GM18502 (cell line): ENCODE measurements around the gene JADE2.

Experiments used
- ATAC-seq: cut with Tn5 transposase; IDR thresholded peaks from one replicate; pipeline ENCODE4 v1.9.1; 2021; ENCODE audit warnings: mild to moderate bottlenecking; ENCODE audit not compliant: unreplicated experiment, poor library complexity

The JADE2 gene

DNA sequence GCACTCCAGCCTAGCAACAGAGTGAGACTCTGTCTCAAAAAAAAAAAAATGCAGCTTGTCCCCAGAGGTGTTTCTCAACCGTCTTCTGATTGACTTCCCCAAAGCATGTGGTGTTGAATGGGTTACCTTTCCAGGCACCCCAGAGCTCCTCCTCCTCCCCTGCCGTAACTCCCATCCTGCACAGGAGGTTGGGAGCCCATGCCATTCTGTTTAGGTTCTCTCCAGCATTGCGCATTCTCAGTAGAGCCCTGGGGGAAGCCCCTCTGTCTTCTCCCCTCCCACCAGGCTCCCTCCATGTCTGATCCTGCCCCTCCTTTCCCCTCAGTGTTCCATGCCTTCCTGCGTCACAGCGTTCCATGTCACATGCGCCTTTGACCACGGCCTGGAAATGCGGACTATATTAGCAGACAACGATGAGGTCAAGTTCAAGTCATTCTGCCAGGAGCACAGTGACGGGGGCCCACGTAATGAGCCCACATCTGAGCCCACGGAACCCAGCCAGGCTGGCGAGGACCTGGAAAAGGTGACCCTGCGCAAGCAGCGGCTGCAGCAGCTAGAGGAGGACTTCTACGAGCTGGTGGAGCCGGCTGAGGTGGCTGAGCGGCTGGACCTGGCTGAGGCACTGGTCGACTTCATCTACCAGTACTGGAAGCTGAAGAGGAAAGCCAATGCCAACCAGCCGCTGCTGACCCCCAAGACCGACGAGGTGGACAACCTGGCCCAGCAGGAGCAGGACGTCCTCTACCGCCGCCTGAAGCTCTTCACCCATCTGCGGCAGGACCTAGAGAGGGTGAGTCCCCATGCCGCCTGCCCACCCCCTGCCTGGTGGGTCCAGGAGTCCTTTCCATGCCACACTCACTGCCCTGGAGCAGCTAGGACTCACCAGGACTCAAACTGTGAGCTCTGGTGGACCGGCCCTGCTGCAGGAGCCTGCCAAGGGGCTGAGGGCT, 40.6 kb downstream of the JADE2 start:
- no peak for ATAC-seq

DNA sequence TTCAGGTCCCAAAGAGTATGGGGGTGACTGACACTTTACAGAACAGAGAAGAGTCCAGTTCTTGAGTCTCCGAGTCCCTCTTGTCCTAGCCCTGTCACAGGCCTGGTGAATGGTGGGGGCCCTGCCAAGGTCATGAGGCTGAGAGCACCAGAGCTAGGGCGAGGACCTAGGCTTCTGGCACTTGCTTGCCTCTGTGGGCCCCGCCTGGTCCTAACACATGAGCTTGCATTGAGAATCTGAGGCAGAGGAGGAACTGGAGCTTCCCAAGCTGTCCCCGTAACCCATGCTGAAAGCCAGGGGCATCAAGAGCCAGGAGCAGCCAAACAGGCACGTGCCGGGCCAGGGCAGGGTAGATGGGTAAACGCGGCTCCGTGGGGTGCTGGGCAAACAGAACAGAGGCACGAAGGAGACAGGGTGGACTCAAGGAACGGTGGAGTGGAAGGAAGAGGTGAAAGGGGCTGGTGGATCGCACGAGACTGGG, 41.3 kb downstream of the JADE2 start:
- no peak for ATAC-seq

DNA sequence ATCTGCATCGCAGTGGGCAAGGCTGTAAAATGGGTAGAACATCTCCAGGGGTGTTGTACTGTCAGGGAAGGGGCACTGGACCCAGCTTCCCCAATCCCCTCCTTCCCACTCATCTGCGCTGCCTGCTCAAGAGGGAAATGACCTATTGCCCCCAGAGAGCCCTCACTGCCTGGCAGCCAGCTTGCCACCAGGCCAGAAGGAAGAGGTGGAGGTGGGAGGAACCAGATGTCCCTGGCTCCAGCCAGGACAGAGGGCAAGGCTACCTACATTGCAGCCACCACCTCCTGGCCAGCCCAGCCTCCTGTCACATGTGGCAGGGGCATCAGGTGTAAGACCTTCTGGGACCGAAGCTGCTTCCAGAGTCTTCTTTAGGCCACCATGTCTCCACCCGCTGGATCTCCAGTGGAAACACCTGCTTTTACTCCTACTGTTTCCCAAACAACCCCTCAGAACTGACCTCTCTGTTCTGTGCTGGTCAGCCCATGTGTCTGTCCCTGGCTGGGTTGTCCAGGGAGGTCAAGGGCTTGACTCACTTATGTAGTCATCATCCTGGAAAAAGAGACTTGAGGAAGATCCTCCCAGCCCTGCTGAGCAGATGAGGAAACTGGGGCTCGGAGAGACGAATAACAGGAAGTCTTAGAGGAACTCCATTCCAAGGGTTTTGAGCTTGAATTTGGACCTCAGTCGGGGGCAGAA, 42.3 kb downstream of the JADE2 start:
- no peak for ATAC-seq

DNA sequence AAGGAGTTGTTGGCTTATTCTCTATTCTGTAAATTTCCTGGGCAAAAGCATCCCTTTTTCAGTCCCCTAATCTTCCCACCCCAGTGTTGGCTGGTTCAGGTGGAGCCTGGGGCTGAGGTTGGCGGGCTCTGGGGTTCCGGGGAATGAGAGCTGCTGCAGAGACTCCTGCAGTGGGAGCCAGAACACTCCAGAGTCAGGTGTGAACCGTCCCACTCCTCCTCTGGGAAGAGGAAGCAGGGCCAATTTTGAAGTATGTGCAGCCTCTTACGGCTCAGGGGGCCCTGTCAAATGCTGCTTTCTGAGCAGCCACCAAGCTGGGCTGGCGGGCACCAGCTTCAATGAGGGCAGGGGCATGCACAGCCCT, 42.8 kb downstream of the JADE2 start:
- no peak for ATAC-seq

DNA sequence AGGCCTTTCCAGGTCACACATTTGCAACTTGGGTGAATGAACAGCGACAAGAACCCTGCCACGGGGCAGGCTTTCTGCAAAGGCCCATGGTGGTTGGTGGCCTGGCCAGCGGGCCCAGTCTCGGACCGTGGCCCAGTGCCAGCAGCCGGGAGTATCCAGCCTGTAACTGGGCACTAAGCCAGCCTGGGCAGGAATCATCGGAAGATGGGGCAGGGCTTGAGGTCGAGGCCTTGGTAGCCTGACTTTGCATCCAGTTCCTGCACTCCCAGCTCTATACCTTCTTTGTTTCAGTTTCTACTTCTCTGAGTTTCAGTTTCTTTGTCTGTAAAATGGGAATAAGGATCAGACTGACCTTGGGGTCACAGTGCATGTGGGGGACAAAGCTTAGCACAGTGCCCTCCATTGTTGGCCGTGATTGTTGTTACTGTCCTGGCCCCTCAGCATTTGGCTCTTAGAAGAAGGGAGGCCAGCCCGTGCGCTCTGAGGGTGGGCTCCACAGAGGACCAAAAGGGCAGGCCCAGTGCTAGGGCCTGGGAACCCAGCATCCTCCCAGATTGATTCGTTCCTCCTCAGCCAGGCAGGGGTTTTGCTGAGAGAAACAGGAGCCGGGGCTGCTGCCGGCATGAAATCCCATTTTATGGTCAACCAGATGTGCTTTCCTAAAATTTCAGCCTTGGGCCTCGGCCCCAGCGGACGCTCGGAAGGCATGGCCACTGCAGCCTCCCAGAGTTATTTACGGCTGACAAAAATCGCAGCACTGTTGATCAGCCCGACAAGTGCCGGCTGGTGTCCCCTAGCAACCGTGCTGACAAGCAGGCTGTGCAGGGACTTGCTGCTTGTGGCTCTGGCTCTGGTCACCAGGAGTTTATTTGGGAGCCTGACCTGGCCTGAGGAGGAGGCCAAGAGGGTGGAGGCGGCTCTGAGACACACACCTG, 43.6 kb downstream of the JADE2 start:
- ATAC-seq = no peak

DNA sequence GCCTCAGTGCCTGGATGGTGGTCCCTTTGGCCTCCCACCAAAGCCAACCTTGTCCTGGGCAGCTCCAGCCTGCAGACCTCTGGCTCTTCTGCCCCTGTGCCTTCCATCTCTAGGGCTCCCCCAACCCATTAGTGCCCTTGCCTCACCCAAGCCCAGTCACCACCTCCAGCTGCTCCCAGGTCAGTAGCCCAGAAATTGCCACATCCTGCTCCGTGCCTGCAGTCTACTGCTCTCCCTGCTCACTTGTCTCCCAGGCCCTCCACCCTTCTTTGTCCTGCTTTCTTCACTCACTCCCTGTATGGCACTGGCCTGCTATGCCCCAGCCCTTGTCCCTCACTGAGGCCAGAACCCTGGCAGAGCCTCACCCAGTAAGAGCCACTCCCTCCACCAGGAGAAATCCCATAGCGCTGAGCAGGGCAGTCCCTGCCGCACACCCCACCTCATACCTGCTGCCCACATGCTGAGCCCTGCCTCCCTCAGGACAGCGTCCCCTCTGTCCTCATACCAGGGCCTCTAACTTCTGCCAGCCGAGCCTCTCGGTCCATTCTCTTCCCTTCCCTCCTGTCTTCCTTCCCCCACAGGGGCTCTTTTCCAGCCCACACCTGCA, 44.4 kb downstream of the JADE2 start:
- ATAC-seq = no peak

DNA sequence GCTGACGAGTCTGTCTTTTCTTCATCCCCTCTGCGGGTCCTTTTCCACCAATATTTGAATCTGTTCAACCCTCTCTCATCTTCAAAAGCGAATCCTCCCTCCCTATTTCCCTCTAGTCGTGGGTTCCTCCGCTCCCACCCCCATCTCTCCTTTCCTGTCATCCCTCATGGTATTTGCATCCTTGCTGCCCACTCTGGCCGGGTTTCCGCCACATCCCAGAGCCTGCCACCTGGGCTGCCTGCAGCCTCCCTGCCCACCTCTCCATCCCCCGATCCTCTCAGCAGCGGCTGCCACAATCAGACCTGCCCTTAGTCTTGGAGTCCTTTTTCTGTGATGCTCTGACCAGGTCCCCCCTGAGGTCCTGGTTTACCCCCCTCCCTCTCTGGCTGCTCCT, 44.9 kb downstream of the JADE2 start:
- no peak for ATAC-seq

DNA sequence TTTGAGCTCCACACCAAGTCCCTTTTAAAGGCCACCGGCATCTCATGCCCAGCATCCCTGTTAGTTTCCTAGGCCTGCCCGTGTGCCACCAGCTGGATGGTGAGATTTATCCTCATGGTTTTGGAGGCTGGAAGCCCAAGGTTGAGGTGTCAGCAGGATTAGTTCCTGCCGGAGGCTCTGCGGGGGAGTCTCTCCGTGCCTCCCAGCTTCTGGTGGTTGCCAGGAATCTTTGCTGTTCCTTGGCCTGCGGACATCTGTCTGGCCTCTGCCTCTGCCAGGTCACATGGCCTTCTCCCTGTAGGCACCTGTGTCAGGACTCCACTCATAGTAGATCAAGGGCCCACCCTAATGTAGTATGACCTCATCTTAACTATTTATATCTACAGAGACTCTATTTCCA, 45.4 kb downstream of the JADE2 start:
- ATAC-seq = no peak

DNA sequence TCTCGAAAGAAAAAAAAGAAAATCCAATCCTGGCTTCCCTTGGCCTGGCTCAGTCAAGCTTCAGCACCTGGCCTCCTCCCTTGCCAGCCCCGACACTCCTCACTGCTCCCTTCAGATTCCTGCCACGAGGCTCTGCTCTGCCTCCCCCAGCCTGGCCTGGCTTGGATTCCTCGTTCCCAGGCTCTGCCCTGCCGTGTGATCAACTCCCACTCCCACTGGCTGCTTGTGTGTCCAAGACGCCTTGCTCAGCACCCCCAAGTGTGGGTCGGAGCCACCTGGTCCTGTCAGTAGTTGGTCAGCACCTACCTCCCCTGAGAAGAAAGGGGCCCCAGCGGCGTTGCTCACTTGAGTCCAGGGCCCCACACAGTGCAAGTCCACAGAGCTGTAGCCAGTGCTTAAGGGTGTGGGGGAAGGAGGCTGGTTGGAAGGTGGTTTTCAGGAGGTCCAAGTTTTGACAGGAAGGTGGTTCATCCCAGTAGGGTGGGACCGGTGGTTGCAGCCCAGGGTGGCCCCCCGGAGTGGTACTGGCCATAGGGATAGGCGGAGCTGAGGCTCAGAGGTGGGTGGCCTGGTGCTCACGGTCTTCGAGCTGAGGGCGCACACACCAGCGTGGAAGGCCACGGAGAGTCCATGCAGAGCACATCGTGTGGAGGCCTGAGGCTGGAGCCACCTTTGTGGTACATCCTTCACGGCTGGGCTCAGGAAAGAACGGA, 46.4 kb downstream of the JADE2 start:
- no peak for ATAC-seq

DNA sequence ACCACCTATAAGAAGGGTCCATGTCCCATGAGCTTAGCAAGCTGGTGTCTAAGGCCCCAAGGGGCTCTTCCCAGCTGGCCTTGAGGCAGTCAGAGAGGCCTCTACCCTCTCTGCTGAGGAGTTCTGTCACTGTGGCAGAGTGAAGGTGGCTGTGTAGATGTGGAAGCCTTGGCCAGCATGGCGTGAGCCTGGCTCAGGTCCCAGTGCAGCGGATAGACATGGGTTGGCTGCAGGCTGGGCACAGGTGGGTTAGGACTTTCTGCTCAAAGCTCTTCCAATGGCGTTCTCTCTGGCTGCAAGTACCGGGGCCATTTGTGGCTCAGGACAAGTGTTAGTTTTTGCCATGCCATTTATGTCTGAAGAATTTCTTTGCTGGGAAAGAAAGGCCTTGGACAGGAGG, 47.3 kb downstream of the JADE2 start:
- ATAC-seq = no peak

DNA sequence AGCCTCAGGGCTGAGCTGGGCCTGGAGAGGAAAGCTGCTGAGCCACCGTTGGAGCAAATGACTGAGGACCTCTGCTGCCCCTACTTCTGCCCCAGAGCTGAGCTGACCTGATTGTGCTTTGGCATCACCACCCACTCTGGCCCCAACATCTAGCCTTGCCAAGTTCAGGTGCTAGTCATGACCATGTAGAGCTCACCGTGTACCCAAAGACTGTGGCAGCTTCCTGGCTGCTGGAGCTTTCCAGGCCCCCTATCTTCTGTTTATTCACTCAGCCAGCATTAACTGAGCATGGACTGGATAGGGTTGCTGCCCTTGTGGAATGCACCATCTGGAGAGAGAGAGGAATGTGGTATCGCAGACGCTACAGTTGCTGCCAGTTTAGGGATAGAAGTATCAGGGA, 49.1 kb downstream of the JADE2 start:
- no peak for ATAC-seq

DNA sequence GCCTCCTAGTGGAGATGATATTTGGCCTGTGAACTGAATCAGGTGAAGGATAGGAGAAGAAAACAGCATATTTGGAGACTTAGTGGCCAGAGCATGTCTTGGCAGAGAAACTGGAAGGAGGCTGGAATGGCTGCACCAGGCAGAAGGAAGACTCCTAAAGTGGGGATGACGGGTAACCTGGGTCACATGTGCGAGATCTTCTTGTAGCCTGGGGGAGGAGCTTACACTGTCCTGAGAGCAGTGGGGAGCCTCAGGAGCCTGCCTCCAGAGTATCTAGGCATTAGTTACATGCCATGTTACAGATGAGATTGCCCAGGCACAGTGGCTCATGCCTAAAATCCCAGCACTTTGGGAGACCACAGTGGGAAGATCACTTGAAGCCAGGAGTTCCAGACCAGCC, 49.8 kb downstream of the JADE2 start:
- no peak for ATAC-seq

DNA sequence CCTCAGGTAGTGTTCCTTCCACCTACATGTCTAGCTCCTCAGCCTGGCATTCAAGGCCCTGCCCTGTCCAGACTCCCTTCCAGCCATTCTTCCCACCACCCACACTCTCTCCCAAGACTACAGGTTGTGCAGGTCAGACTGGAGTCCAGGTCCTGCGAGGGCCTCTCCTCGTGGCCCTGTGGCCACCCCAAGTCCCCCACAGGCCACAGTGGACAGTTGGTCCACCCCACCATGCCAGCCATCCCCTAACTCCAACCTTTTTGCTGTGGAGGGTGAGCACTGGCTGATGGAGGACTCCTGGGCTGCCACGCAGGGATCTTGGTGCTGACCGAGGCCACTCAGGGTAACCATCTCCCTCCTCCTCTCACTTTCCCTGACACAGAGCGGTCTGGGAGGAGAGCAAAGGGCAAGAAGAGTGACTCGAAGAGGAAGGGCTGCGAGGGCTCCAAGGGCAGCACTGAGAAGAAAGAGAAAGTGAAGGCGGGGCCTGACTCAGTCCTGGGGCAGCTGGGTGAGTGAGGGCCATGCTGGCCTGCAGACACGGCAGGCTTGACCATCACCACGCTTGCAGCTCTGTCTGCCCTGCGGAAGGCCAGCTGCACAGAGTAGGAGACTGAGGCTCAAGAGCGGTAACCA, 51.0 kb downstream of the JADE2 start:
- ATAC-seq = no peak

DNA sequence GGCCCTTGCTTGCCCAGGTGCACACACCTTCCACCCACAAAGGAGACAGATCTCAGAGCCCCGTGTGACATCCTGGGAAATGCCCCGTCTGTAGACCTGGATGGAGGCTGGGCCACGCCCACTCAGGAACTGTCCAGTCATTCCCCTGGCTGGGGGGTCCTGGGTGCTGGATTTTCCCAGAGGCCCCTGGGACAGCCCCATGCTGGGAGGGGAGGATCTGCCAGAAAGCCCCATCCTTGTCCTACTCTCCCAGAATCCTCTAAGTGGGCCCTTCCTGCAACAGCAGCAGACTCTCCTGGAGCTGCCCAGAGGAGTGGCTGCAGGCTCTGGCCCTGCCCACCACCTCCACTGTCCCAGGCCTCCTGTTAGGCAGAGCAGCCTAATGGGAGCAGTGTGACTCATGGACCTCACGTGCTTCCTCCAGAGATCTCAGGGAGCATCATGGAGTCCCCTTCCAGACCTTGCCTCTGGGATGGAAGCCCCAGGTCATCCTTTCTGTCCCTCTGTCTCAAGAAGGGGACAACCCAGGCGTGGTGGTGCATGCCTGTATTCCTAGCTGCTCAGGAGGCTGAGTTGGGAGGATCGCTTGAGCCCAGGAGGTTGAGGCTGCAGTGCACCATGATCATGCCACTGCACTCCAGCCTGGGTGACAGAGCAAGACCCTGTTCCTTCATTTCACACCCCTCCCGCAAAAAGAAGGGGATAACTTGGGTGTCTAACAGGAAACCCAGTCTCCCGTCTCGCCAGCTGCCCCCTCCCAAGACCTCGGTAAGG, 51.7 kb downstream of the JADE2 start:
- ATAC-seq = no peak

DNA sequence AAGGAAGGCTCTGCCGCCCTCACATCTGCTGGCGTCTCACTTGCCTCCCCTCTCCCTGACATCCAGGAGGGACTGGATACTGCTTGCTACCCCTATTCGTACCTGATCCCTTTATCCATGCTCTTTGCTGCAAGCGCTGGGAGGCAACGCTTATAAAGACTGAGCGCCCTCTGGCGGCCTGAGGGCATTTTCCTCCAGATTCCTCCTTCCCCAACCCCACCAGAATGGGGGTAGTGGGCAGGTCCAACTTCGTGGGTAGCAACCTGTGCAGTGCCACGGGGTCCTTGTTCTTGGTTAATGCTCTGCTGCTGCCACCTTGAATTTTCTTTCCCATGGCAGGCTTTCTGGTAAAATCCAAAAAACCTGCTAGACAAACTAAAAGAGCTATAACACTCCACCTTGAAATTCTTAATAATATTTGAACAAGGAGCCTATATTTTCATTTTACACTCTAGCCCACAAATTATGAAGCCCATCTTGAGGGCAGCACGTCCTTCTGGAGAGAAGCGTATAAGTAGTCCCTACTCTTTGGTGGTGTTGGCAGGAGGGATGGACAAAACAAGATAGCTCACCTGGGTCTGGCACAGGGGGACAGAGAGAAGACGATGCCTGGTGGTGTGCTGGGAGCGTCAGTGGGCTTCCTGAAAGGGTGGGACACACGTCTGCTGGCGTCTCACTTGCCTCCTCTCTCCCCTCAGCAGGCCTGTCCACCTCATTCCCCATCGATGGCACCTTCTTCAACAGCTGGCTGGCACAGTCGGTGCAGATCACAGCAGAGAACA, 52.5 kb downstream of the JADE2 start:
- no peak for ATAC-seq

DNA sequence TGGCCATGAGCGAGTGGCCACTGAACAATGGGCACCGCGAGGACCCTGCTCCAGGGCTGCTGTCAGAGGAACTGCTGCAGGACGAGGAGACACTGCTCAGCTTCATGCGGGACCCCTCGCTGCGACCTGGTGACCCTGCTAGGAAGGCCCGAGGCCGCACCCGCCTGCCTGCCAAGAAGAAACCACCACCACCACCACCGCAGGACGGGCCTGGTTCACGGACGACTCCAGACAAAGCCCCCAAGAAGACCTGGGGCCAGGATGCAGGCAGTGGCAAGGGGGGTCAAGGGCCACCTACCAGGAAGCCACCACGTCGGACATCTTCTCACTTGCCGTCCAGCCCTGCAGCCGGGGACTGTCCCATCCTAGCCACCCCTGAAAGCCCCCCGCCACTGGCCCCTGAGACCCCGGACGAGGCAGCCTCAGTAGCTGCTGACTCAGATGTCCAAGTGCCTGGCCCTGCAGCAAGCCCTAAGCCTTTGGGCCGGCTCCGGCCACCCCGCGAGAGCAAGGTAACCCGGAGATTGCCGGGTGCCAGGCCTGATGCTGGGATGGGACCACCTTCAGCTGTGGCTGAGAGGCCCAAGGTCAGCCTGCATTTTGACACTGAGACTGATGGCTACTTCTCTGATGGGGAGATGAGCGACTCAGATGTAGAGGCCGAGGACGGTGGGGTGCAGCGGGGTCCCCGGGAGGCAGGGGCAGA, 53.3 kb downstream of the JADE2 start:
- no peak for ATAC-seq

DNA sequence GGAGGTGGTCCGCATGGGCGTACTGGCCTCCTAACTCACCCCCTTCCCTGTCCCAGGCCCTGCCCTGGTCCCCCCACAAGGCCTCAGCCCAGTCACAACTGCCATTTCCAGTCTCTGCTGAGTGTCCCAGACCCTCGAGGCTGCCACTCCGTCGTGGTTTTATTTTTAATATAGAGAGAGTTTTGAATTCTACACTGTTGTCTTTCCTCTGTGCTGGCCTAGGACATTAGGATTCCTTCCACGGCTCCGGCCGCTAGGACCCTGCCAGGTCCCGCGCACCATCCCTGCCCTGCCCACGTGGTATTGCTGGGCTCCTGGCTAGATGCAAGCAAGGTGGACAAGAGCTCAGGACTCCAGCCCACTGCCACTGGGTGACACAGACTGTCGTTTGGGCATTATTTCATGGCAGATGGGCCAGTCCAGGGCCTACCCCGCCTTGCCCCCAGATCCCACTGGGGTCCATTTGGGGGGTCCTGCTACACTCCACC, 53.9 kb downstream of the JADE2 start:
- ATAC-seq = no peak
